Neuronal stem cell (in vitro differentiated cells): ENCODE results near the gene CCR7.
A peak's percentile ranks its signal among the peaks of the same experiment; 100 is the strongest.

Experiments
- DNase-seq: peaks from one replicate; pipeline ENCODE4 v3.0.0-alpha.2; 2013; ENCODE audit warnings: low spot score
- H2AFZ ChIP-seq: one replicate; pipeline ENCODE4 v1.6.1; 2013; ENCODE audit warnings: mild to moderate bottlenecking, low read length, inconsistent platforms
- H2AK5ac ChIP-seq: 2 replicates; pipeline ENCODE4 v1.6.1; 2013; ENCODE audit warnings: low read depth, mild to moderate bottlenecking, inconsistent platforms, low read length, moderate library complexity, mixed read lengths
- H2BK120ac ChIP-seq: 2 replicates; pipeline ENCODE4 v1.6.1; 2013; ENCODE audit warnings: low read depth, mild to moderate bottlenecking, inconsistent platforms, low read length, moderate library complexity, mixed read lengths
- H2BK12ac ChIP-seq: one replicate; pipeline ENCODE4 v1.6.1; 2013; ENCODE audit warnings: low read length, inconsistent platforms
- H2BK15ac ChIP-seq: 2 replicates; pipeline ENCODE4 v1.6.1; 2013; ENCODE audit warnings: mild to moderate bottlenecking, low read length, inconsistent platforms, mixed read lengths
- H2BK5ac ChIP-seq: one replicate; pipeline ENCODE4 v1.6.1; 2013; ENCODE audit warnings: inconsistent platforms, mild to moderate bottlenecking, low read length, moderate library complexity
- H3K14ac ChIP-seq: one replicate; pipeline ENCODE4 v1.6.1; 2013; ENCODE audit warnings: low read length, inconsistent platforms
- H3K18ac ChIP-seq: 2 replicates; pipeline ENCODE4 v1.6.1; 2013; ENCODE audit warnings: low read length, inconsistent platforms
- H3K23ac ChIP-seq: 2 replicates; pipeline ENCODE4 v1.6.1; 2013; ENCODE audit warnings: low read depth, mild to moderate bottlenecking, mixed read lengths, low read length, inconsistent platforms; ENCODE audit not compliant: poor library complexity
- H3K27ac ChIP-seq: replicated peaks from 3 replicates; pipeline ENCODE4 v1.5.1; 2013; ENCODE audit warnings: low read length, inconsistent platforms
- H3K27me3 ChIP-seq, 3 experiments: 2 replicates each; pipeline ENCODE4 v1.6.1; 2013; ENCODE audit warnings: low read length in 3 of 3, mild to moderate bottlenecking in 2 of 3, inconsistent platforms in 1 of 3, low read depth in 1 of 3, mixed read lengths in 1 of 3, moderate library complexity in 1 of 3; ENCODE audit not compliant: control insufficient read depth in 3 of 3, insufficient read depth in 3 of 3
- H3K36me3 ChIP-seq, 2 donors: replicated peaks in 1 of 2; 2 replicates each; pipeline ENCODE4 v1.6.1; 2013; ENCODE audit warnings: low read length in 2 of 2; ENCODE audit not compliant: control insufficient read depth in 2 of 2, insufficient read depth in 2 of 2
- H3K4ac ChIP-seq: 2 replicates; pipeline ENCODE4 v1.6.1; 2013; ENCODE audit warnings: inconsistent platforms, mild to moderate bottlenecking, low read length, moderate library complexity
- H3K4me1 ChIP-seq, 2 donors: 1 replicate in 1 of 2; 2 replicates in 1 of 2; pipeline ENCODE4 v1.6.1; 2013; ENCODE audit warnings: low read length in 2 of 2, low read depth in 1 of 2; ENCODE audit not compliant: control insufficient read depth in 2 of 2, insufficient read depth in 1 of 2
- H3K4me2 ChIP-seq: one replicate; pipeline ENCODE4 v1.6.1; 2013; ENCODE audit warnings: mild to moderate bottlenecking, low read length, inconsistent platforms; ENCODE audit not compliant: insufficient read depth, poor library complexity, severe bottlenecking
- H3K4me3 ChIP-seq, 2 donors: 2 replicates each; pipeline ENCODE4 v1.5.1; 2013; ENCODE audit warnings: low read length in 2 of 2, mild to moderate bottlenecking in 2 of 2, inconsistent platforms in 1 of 2, moderate library complexity in 1 of 2
- H3K79me1 ChIP-seq: one replicate; pipeline ENCODE4 v1.6.1; 2013; ENCODE audit warnings: low read depth, mild to moderate bottlenecking, inconsistent platforms, low read length, moderate library complexity
- H3K9ac ChIP-seq: one replicate; pipeline ENCODE4 v1.6.1; 2013; ENCODE audit warnings: mild to moderate bottlenecking, low read depth, low read length, inconsistent platforms; ENCODE audit not compliant: poor library complexity
- H3K9me3 ChIP-seq, 2 donors: replicated peaks in 1 of 2; 2 replicates each; pipeline versions ENCODE3 to v1.6.1; 2013; ENCODE audit warnings: low read length in 2 of 2, mild to moderate bottlenecking in 2 of 2, inconsistent platforms in 1 of 2, low read depth in 1 of 2, mixed read lengths in 1 of 2, moderate library complexity in 1 of 2; ENCODE audit not compliant: control insufficient read depth in 2 of 2, insufficient read depth in 1 of 2
- H4K8ac ChIP-seq: one replicate; pipeline ENCODE4 v1.6.1; 2013; ENCODE audit warnings: low read depth, mild to moderate bottlenecking, inconsistent platforms, low read length, moderate library complexity
- H4K91ac ChIP-seq: one replicate; pipeline ENCODE4 v1.6.1; 2013; ENCODE audit warnings: low read length, low read depth, mild to moderate bottlenecking, inconsistent platforms; ENCODE audit not compliant: poor library complexity
- WGBS, 2 donors: extraction: QIAGEN DNeasy Blood & Tissue Kit; methylation state at CpG; one replicate each; pipeline ENCODE4 v1.1.7; 2013; ENCODE audit warnings: missing lambda C conversion rate in 2 of 2, mixed read lengths in 1 of 2; ENCODE audit not compliant: insufficient read length in 2 of 2, insufficient replicate concordance in 1 of 2; ENCODE audit errors: extremely low coverage in 2 of 2; 5-methylcytosine and 5-hydroxymethylcytosine counted together

CCR7 gene

GRCh38 chr17:40555296-40556190, 9.7 kb downstream of the CCR7 start:
- peak overlapping the region; percentile 16 for H2BK120ac ChIP-seq
- H3K27me3 ChIP-seq: no peaks in the 10 kb centered on the region
- H3K23ac ChIP-seq: peak overlapping the region; percentile 49
- H2BK15ac ChIP-seq: peak overlapping the region; percentile 81
- no peaks in the 10 kb centered on the region for H3K9me3 ChIP-seq
- H3K14ac ChIP-seq: peak overlapping the region; percentile 22
- H2AFZ ChIP-seq: no peak overlapping the region
- no peak overlapping the region for H4K91ac ChIP-seq
- H3K36me3 ChIP-seq: no peaks in the 10 kb centered on the region
- peak overlapping the region in 1 of 2 donors; percentile 32 for H3K4me3 ChIP-seq
- H3K79me1 ChIP-seq: no peaks in the 10 kb centered on the region
- no peak overlapping the region for H3K27ac ChIP-seq
- no peak overlapping the region for H2BK12ac ChIP-seq
- H3K4me2 ChIP-seq: no peak overlapping the region
- WGBS, 2 donors: no CpG with 5 or more reads among the region's 26 CpGs
- no peak overlapping the region for H2BK5ac ChIP-seq
- DNase-seq: no peak
- H4K8ac ChIP-seq: no peak overlapping the region
- no peak overlapping the region for H3K9ac ChIP-seq
- H2AK5ac ChIP-seq: peak overlapping the region; percentile 68
- H3K4me1 ChIP-seq: peaks cover 16 to 25% of the 10 kb centered on the region in 2 donors
- no peak overlapping the region for H3K4ac ChIP-seq
- H3K18ac ChIP-seq: peak overlapping the region; percentile 5

GRCh38 chr17:40554646-40555295, 10.5 kb downstream of the CCR7 start:
- no peak overlapping the region for H2BK12ac ChIP-seq
- peak overlapping the region; percentile 23 for H3K18ac ChIP-seq
- WGBS, 2 donors: no CpG with 5 or more reads among the region's 27 CpGs

GRCh38 chr17:40553694-40554534, 11.4 kb downstream of the CCR7 start:
- Histone ChIP-seq H3K79me1 (no peaks in the 10 kb centered on the region), H4K91ac (no peak overlapping the region), H2AFZ (peak overlapping the region; percentile 84), H2BK15ac (peak overlapping the region; percentile 13), H2BK5ac (no peak overlapping the region), H3K4me3 (no peak overlapping the region), H3K23ac (no peak overlapping the region), H3K27me3 (no peaks in the 10 kb centered on the region), H3K4me1 (peaks cover 15 to 27% of the 10 kb centered on the region in 2 donors), H3K9me3 (no peaks in the 10 kb centered on the region), H3K4me2 (no peak overlapping the region), H4K8ac (peak overlapping the region; percentile 24), H2BK12ac (peak overlapping the region; percentile 27), H3K27ac (no peak overlapping the region), H2BK120ac (no peak overlapping the region), H2AK5ac (no peak overlapping the region), H3K9ac (no peak overlapping the region), H3K36me3 (no peaks in the 10 kb centered on the region), H3K14ac (no peak overlapping the region), H3K18ac (peak overlapping the region; percentile 53), H3K4ac (peak overlapping the region; percentile 54)
- whole genome bisulfite sequencing, 2 donors: no CpG with 5 or more reads among the region's 19 CpGs
- DNase-seq: no peak

More at GRCh38 chr17:40554646-40555295, 10.5 kb downstream of the CCR7 start:
- Histone ChIP-seq H3K79me1 (no peaks in the 10 kb centered on the region), H4K91ac (no peak overlapping the region), H4K8ac (no peak overlapping the region), H2AFZ (peak overlapping the region; percentile 84), H3K4me3 (peak overlapping the region in 1 of 2 donors; percentile 28), H3K27me3 (no peaks in the 10 kb centered on the region), H2BK5ac (no peak overlapping the region), H2BK120ac (peak overlapping the region; percentile 16), H3K14ac (peak overlapping the region; percentile 39), H3K9ac (no peak overlapping the region), H3K36me3 (no peaks in the 10 kb centered on the region), H3K4me1 (peaks cover 15 to 22% of the 10 kb centered on the region in 2 donors), H3K23ac (peak overlapping the region; percentile 49), H3K4ac (no peak overlapping the region), H3K4me2 (no peak overlapping the region), H3K9me3 (no peaks in the 10 kb centered on the region), H2BK15ac (peak overlapping the region; percentile 81), H2AK5ac (peak overlapping the region; percentile 68), H3K27ac (no peak overlapping the region)
- no peak for DNase-seq
